ENCODE results near the gene TCF12. TPM values are rescaled to one million over a fixed set of nuclear protein-coding genes. Genes with fewer than 3 reads are reported as not detected.

Gene TCF12
- total RNA-seq, 3 donors from 2014 or later (not counting 1 experiment from before 2014, with no cell fraction given), result 84.1 to 111 (median 107) TPM

- Histone ChIP-seq H3K4me1 (ENCODE audit: control insufficient read depth, insufficient read depth, low read length) (no peaks in the 10 kb centered on the region), H3K27ac (ENCODE audit: low read length) (no peak overlapping the region), H3K36me3 (ENCODE audit: control insufficient read depth, insufficient read depth, low read length) (peaks cover 23% of the 10 kb centered on the region), H3K27me3 (ENCODE audit: control insufficient read depth, insufficient read depth, low read length) (no peaks in the 10 kb centered on the region), H3K9me3 (ENCODE audit: control insufficient read depth, insufficient read depth, low read length) (no peaks in the 10 kb centered on the region), H3K4me3 (ENCODE audit: low read length) (no peak overlapping the region)
- no peak overlapping the region for H3K27ac Mint-ChIP-seq
- ATAC-seq, result no peak
- peaks cover 23% of the 10 kb centered on the region for H3K36me3 Mint-ChIP-seq
- 98% methylated on average over 8 of the region's 9 CpGs for WGBS (ENCODE audit: insufficient coverage)
- H3K4me3 Mint-ChIP-seq, result no peak overlapping the region
- TF ChIP-seq, protein P1, sequence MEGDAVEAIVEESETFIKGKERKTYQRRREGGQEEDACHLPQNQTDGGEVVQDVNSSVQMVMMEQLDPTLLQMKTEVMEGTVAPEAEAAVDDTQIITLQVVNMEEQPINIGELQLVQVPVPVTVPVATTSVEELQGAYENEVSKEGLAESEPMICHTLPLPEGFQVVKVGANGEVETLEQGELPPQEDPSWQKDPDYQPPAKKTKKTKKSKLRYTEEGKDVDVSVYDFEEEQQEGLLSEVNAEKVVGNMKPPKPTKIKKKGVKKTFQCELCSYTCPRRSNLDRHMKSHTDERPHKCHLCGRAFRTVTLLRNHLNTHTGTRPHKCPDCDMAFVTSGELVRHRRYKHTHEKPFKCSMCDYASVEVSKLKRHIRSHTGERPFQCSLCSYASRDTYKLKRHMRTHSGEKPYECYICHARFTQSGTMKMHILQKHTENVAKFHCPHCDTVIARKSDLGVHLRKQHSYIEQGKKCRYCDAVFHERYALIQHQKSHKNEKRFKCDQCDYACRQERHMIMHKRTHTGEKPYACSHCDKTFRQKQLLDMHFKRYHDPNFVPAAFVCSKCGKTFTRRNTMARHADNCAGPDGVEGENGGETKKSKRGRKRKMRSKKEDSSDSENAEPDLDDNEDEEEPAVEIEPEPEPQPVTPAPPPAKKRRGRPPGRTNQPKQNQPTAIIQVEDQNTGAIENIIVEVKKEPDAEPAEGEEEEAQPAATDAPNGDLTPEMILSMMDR (IDR thresholded peaks at IDR 0.05), result no peak
- peaks cover 0 to 20% of the 10 kb centered on the region in 2 donors for H3K4me1 Mint-ChIP-seq
- no peaks in the 10 kb centered on the region for H3K27me3 Mint-ChIP-seq (ENCODE audit: low read depth in 2 of 2)
- H3K9me3 Mint-ChIP-seq, result no peaks in the 10 kb centered on the region
- no peak for DNase-seq
- intact Hi-C loops (cut with micrococcal nuclease), result no loop called here
These were observed 354.4 kb downstream of the TCF12 start for GRCh38 chr15:57272771-57273357.

DNA sequence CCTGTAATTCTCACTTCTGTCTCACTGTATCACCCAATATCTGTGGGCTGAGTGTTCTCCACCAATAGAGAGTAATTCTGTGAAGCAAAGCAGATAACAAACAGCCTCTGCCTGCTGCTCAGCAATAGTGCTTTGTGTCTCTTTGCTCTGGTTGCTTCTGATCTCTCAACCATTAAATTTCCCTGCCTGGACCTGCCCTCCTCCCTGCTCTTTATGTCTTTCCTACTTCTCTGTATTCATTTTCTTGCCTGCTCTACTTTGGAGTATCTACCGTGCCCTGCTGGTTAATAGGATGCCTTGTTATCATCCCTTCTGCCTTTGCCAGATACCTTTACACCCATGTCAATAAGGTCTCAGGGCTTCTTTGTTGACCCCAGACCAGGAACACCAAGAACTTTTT lies 355.0 kb downstream of the TCF12 start:
- peaks cover 23% of the 10 kb centered on the region for H3K36me3 Mint-ChIP-seq
- H3K4me3 ChIP-seq (ENCODE audit: low read length), result no peak overlapping the region
- no peaks in the 10 kb centered on the region for H3K27me3 Mint-ChIP-seq (ENCODE audit: low read depth in 2 of 2)
- no peaks in the 10 kb centered on the region for H3K27me3 ChIP-seq (ENCODE audit: control insufficient read depth, insufficient read depth, low read length)
- H3K4me1 ChIP-seq (ENCODE audit: control insufficient read depth, insufficient read depth, low read length), result no peaks in the 10 kb centered on the region
- no peak overlapping the region for H3K27ac Mint-ChIP-seq
- H3K4me1 Mint-ChIP-seq, result peaks cover 0 to 15% of the 10 kb centered on the region in 2 donors
- no peak overlapping the region for H3K27ac ChIP-seq (ENCODE audit: low read length)
- ATAC-seq, result no peak
- TF ChIP-seq, protein P1 (IDR thresholded peaks at IDR 0.05), result no peak
- intact Hi-C loops (cut with micrococcal nuclease), result no loop called here
- H3K9me3 ChIP-seq (ENCODE audit: control insufficient read depth, insufficient read depth, low read length), result no peaks in the 10 kb centered on the region
- H3K4me3 Mint-ChIP-seq, result no peak overlapping the region
- H3K9me3 Mint-ChIP-seq, result no peaks in the 10 kb centered on the region
- 96% methylated on average over 1 of the region's 1 CpG for WGBS (ENCODE audit: insufficient coverage)
- no peak for DNase-seq
- H3K36me3 ChIP-seq (ENCODE audit: control insufficient read depth, insufficient read depth, low read length), result peaks cover 23% of the 10 kb centered on the region

GRCh38 chr15:57278439-57278838 lies 360.0 kb downstream of the TCF12 start:
- no peak for DNase-seq
- Histone ChIP-seq H3K4me1 (ENCODE audit: control insufficient read depth, insufficient read depth, low read length) (no peaks in the 10 kb centered on the region), H3K27ac (ENCODE audit: low read length) (no peak overlapping the region), H3K27me3 (ENCODE audit: control insufficient read depth, insufficient read depth, low read length) (no peaks in the 10 kb centered on the region), H3K36me3 (ENCODE audit: control insufficient read depth, insufficient read depth, low read length) (peaks cover 29% of the 10 kb centered on the region), H3K9me3 (ENCODE audit: control insufficient read depth, insufficient read depth, low read length) (no peaks in the 10 kb centered on the region), H3K4me3 (ENCODE audit: low read length) (no peak overlapping the region)
- WGBS (ENCODE audit: insufficient coverage), result 92% methylated on average over 2 of the region's 3 CpGs
- Mint-ChIP-seq H3K9me3 (no peaks in the 10 kb centered on the region), H3K27ac (no peak overlapping the region), H3K36me3 (peaks cover 20% of the 10 kb centered on the region), H3K4me1 (no peaks in the 10 kb centered on the region), H3K27me3 (ENCODE audit: low read depth in 2 of 2) (no peaks in the 10 kb centered on the region), H3K4me3 (no peak overlapping the region)
- no peak for ATAC-seq
- TF ChIP-seq, protein P1 (IDR thresholded peaks at IDR 0.05), result no peak
- intact Hi-C loops (cut with micrococcal nuclease), result no loop called here

- peaks cover 0 to 6% of the 10 kb centered on the region in 2 donors for H3K4me1 Mint-ChIP-seq
- Histone ChIP-seq H3K9me3 (ENCODE audit: control insufficient read depth, insufficient read depth, low read length) (no peaks in the 10 kb centered on the region), H3K27ac (ENCODE audit: low read length) (no peak overlapping the region), H3K27me3 (ENCODE audit: control insufficient read depth, insufficient read depth, low read length) (no peaks in the 10 kb centered on the region), H3K36me3 (ENCODE audit: control insufficient read depth, insufficient read depth, low read length) (peaks cover 23% of the 10 kb centered on the region), H3K4me1 (ENCODE audit: control insufficient read depth, insufficient read depth, low read length) (peaks cover 2% of the 10 kb centered on the region), H3K4me3 (ENCODE audit: low read length) (no peak overlapping the region)
- H3K36me3 Mint-ChIP-seq, result peaks cover 6% of the 10 kb centered on the region
- H3K9me3 Mint-ChIP-seq, result no peaks in the 10 kb centered on the region
- H3K27me3 Mint-ChIP-seq (ENCODE audit: low read depth in 2 of 2), result no peaks in the 10 kb centered on the region
- no peak overlapping the region for H3K4me3 Mint-ChIP-seq
- ATAC-seq (no peak), DNase-seq (no peak)
- WGBS (ENCODE audit: insufficient coverage), result 100% methylated on average over 1 of the region's 3 CpGs
- TF ChIP-seq, protein P1 (IDR thresholded peaks at IDR 0.05), result no peak
- intact Hi-C loops (cut with micrococcal nuclease), result no loop called here
- H3K27ac Mint-ChIP-seq, result no peak overlapping the region
These were observed 362.0 kb downstream of the TCF12 start for GRCh38 chr15:57280464-57280863.
